DND-41 (cell line): ENCODE data around the gene QSOX2.
A peak's percentile ranks its signal among the peaks of the same experiment; 100 is the strongest.

Source experiments
- ATAC-seq: fragments of 200-7000 bp; cut with Tn5 transposase; 3 replicates; pipeline ENCODE4 v1.9.1; 2021; ENCODE audit warnings: low read depth; ENCODE audit not compliant: insufficient read depth
- DNase-seq: peaks from one replicate; pipeline ENCODE4 v3.0.0-alpha.2; 2020
- H2AFZ ChIP-seq: 2 replicates; pipeline ENCODE4 v1.6.0; 2012; ENCODE audit warnings: low read depth, low read length
- H3K27ac ChIP-seq: 2 replicates; pipeline ENCODE4 v1.5.1; 2012; ENCODE audit warnings: low read length, inconsistent platforms
- H3K27me3 ChIP-seq: fragments of 200-600 bp; sonication (generic); 2 replicates; pipeline ENCODE4 v1.6.0; 2012; ENCODE audit warnings: low read length, mild to moderate bottlenecking, inconsistent platforms; ENCODE audit not compliant: insufficient read depth, poor library complexity
- H3K36me3 ChIP-seq: 2 replicates; pipeline ENCODE4 v1.5.1; 2012; ENCODE audit warnings: low read length, inconsistent platforms; ENCODE audit not compliant: insufficient read depth
- H3K4me1 ChIP-seq: 2 replicates; pipeline ENCODE4 v1.5.1; 2012; ENCODE audit warnings: mild to moderate bottlenecking, low read length; ENCODE audit not compliant: insufficient read depth
- H3K4me2 ChIP-seq: 2 replicates; pipeline ENCODE4 v1.6.0; 2012; ENCODE audit warnings: mild to moderate bottlenecking, moderate library complexity, low read length, inconsistent platforms; ENCODE audit not compliant: insufficient read depth
- H3K4me3 ChIP-seq, 2 experiments: fragments of 200-600 bp in 1 of 2; shearing (Covaris generic) in 1 of 2; 2 replicates each; pipeline ENCODE4 v1.5.1; 2012 to 2016; ENCODE audit warnings: inconsistent platforms in 2 of 2, low read length in 2 of 2, mild to moderate bottlenecking in 2 of 2, low read depth in 1 of 2, moderate library complexity in 1 of 2
- H3K79me2 ChIP-seq: 2 replicates; pipeline ENCODE4 v1.6.0; 2012; ENCODE audit warnings: low read length, inconsistent platforms; ENCODE audit not compliant: insufficient read depth
- H3K9ac ChIP-seq: 2 replicates; pipeline ENCODE4 v1.6.0; 2012; ENCODE audit warnings: low read depth, mild to moderate bottlenecking, inconsistent platforms, low read length, moderate library complexity
- H3K9me3 ChIP-seq: 2 replicates; pipeline ENCODE4 v1.5.1; 2012; ENCODE audit warnings: low read length, moderate library complexity, mild to moderate bottlenecking, inconsistent platforms; ENCODE audit not compliant: insufficient read depth, severe bottlenecking
- H4K20me1 ChIP-seq: 2 replicates; pipeline ENCODE4 v1.6.0; 2012; ENCODE audit warnings: low read length; ENCODE audit not compliant: insufficient read depth
- EZH2 ChIP-seq: IDR thresholded peaks from 3 replicates; pipeline ENCODE4 v1.6.1; 2012; ENCODE audit warnings: borderline replicate concordance, low read depth, mild to moderate bottlenecking, moderate library complexity, low read length, inconsistent platforms; ENCODE audit not compliant: severe bottlenecking
- TF ChIP-seq, protein P1 (sequence below): IDR thresholded peaks from 2 replicates; pipeline ENCODE4 v1.5.1; 2012; ENCODE audit warnings: borderline replicate concordance, low read length, moderate library complexity, mild to moderate bottlenecking; ENCODE audit not compliant: poor library complexity, severe bottlenecking; ENCODE audit errors: extremely low read depth

Gene QSOX2

DNA sequence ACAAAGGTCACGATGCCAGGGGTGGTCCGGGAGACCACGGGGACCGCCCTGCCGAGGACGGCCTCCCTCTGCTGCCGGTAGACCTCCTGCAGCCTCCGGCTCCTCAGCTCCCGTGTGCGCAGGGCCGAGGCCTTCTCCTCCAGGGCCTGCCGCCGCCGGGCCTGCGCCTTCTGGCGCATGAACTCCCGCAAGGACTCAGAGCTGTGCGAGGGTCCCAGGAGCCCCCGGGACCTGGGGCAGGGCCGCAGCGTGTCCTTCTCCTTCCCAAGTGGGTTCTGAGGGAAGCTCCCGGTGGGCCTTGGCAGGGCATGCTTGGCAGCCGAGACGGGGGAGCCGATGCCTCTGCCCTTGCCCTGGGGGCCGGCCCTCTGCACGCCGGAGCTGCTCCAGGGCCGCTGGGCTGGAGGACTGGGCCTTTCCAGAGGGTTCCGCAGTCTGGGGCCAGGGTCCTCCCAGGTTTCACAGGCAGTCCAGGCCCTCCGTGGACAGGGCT is 44.9 kb upstream of the QSOX2 start:
- no peak overlapping the region for H3K4me2 ChIP-seq
- H3K4me1 ChIP-seq = no peaks in the 10 kb centered on the region
- no peaks in the 10 kb centered on the region for H3K27me3 ChIP-seq

DNA sequence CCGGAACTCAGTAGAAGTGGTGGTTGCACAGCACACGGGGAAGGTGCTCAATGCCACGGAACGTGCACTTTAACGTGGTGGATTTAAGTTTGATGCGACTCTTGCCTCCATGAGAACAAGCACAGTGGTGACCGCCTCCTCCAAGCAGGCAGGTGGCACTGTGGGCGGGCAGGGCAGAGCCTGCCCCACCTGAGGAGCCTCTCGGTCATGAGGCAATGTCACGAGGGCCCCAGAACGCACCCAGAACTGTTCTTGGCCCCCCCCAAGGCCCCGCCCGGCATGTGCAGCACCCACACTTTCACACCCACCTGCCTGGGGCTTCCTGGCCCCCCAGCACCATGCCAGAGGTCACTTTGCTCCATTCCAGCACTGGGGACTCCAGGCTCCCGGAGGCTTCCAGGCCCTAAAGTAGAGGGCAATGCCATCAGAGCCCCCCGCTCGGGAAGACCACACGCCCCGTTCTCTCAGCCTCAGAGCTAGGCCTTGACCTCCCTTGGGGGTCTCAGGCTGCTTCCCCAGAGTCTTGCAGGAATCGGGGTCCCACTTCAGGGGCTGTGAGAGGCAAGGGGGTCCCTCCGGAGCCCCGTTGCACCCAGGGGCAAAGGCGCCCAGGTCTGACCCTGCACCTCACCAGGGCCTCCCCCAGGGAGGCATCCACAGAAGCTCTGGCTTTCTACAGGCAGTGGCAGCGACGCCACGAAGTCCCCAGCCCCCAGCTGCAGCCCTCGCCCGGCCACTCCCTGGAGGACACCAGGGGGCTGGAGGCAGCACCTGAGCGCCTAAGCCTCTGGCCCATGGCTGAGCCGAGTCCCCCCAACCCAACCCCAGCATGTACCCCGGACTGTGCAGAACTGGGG is 44.3 kb upstream of the QSOX2 start:
- no peaks in the 10 kb centered on the region for H3K79me2 ChIP-seq
- no peaks in the 10 kb centered on the region for H4K20me1 ChIP-seq
- no peak overlapping the region for H2AFZ ChIP-seq
- H3K27me3 ChIP-seq = no peaks in the 10 kb centered on the region
- H3K9me3 ChIP-seq = peaks cover 3% of the 10 kb centered on the region
- H3K27ac ChIP-seq = no peak overlapping the region
- no peak overlapping the region for H3K4me3 ChIP-seq
- no peaks in the 10 kb centered on the region for H3K36me3 ChIP-seq
- DNase-seq (no peak), ATAC-seq (no peak)
- no peak overlapping the region for H3K4me2 ChIP-seq
- TF ChIP-seq, protein P1, sequence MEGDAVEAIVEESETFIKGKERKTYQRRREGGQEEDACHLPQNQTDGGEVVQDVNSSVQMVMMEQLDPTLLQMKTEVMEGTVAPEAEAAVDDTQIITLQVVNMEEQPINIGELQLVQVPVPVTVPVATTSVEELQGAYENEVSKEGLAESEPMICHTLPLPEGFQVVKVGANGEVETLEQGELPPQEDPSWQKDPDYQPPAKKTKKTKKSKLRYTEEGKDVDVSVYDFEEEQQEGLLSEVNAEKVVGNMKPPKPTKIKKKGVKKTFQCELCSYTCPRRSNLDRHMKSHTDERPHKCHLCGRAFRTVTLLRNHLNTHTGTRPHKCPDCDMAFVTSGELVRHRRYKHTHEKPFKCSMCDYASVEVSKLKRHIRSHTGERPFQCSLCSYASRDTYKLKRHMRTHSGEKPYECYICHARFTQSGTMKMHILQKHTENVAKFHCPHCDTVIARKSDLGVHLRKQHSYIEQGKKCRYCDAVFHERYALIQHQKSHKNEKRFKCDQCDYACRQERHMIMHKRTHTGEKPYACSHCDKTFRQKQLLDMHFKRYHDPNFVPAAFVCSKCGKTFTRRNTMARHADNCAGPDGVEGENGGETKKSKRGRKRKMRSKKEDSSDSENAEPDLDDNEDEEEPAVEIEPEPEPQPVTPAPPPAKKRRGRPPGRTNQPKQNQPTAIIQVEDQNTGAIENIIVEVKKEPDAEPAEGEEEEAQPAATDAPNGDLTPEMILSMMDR = peak; percentile 32
- TF ChIP-seq EZH2 = no peak
- H3K4me1 ChIP-seq = no peaks in the 10 kb centered on the region
- H3K9ac ChIP-seq = no peak overlapping the region

More for the DNA sequence above, 44.9 kb upstream of the QSOX2 start:
- no peak overlapping the region for H3K9ac ChIP-seq
- ATAC-seq (no peak), DNase-seq (no peak)
- H3K79me2 ChIP-seq = no peaks in the 10 kb centered on the region
- TF ChIP-seq, protein P1 = no peak
- TF ChIP-seq EZH2 = no peak
- no peak overlapping the region for H3K27ac ChIP-seq
- peaks cover 3% of the 10 kb centered on the region for H3K9me3 ChIP-seq
- no peaks in the 10 kb centered on the region for H4K20me1 ChIP-seq
- H2AFZ ChIP-seq = no peak overlapping the region
- no peaks in the 10 kb centered on the region for H3K36me3 ChIP-seq
- H3K4me3 ChIP-seq = no peak overlapping the region

DNA sequence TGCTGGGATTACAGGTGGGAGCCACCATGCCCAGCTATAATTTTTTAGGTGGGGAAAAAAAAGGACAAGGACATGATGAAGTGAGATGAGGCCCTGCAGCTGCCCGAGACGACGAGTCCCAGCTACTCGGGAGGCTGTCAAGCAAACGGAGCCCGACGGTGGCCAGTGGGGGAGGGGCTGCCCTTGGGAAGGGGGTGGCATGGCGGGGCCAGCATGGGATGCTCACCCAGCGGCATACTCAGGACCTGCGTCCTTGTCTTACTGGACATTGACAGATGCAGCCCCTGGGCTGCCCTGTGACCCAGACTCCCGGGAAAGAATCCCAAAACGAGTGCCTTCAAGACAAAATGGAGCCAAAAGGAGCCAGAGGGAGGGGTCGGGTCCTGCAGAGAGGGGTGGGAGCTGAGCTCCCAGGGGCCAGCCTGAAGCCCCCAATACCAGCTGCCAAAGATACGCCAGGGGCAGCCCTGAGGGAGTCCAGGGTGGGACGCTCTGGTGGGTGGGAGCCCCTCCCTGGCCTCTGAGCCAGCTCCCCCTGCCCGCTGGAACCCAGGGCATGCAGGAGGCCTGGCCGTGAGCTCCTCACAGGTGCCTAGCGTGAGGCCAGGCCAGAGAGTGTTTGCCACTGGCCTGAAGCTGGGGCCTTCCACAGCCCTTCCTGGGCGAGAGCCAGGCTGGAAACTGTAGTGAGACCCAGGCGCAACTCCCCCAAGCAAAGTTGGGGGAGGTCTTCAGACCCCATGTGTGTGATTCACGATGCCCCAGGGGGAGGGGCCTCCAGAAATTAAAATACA is 42.5 kb upstream of the QSOX2 start:
- Histone ChIP-seq H3K27me3 (no peaks in the 10 kb centered on the region), H4K20me1 (no peaks in the 10 kb centered on the region), H3K4me1 (no peaks in the 10 kb centered on the region), H3K4me3 (no peak overlapping the region), H3K9ac (no peak overlapping the region), H2AFZ (no peak overlapping the region), H3K79me2 (no peaks in the 10 kb centered on the region), H3K4me2 (no peak overlapping the region), H3K36me3 (no peaks in the 10 kb centered on the region), H3K9me3 (no peaks in the 10 kb centered on the region), H3K27ac (no peak overlapping the region)
- ATAC-seq (no peak), DNase-seq (no peak)
- TF ChIP-seq, protein P1 = no peak
- no peak for TF ChIP-seq EZH2
